HG02642 (cell line): ENCODE data around the gene MED31.
A peak's percentile ranks its signal among the peaks of the same experiment; 100 is the strongest.
"Not testable (repeated sequence)": the region's sequence is repeated elsewhere in the genome, so short reads cannot be mapped to it uniquely, and the experiment has no call there.

Experiments
- ATAC-seq: cut with Tn5 transposase; IDR thresholded peaks from one replicate; pipeline ENCODE4 v1.9.1; 2021; ENCODE audit warnings: mild to moderate bottlenecking; ENCODE audit not compliant: unreplicated experiment, poor library complexity

Gene MED31

GRCh38 chr17:6651354-6651918, at the start of gene MED31, which contains the start of gene C17orf100:
Gene MED31 (minus strand): TSS chr17:6651605. CDS start chr17:6651528, 77 bp downstream.
Gene C17orf100 (plus strand): TSS chr17:6651762. CDS start chr17:6651914, 152 bp downstream.
- peak; percentile 95 for ATAC-seq

- no peak for ATAC-seq
These were observed 49.5 kb upstream of the MED31 start for GRCh38 chr17:6700948-6701307.

- no peak for ATAC-seq
These were observed 48.9 kb upstream of the MED31 start for GRCh38 chr17:6699997-6700947.

- no peak for ATAC-seq
These were observed 46.6 kb upstream of the MED31 start for GRCh38 chr17:6698004-6698403.

DNA sequence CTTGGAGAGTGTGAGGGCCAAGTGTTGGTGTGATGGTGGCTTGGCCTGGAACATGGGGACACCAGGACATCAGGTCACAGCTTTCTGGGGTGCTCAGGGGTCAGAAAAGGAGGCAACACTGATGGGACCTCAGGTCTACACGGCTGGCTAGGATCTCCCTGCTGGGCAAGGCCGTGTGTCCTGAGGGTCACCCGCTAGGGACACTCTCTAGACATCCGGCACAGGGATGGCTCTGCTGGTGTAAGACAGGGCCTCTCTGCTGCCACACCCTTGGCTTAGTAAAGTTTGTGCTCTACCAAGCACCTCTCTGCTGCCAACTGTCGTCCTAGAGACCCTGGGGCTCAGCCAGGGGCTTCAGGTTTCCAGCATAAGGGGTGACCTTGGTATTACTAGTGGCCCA, 45.5 kb upstream of the MED31 start:
- no peak for ATAC-seq

- ATAC-seq: no peak
These were observed 44.2 kb upstream of the MED31 start for GRCh38 chr17:6695565-6695964.

GRCh38 chr17:6695051-6695450, 43.6 kb upstream of the MED31 start:
- no peak for ATAC-seq

- ATAC-seq: not testable (repeated sequence)
These were observed 40.6 kb upstream of the MED31 start for GRCh38 chr17:6691958-6692357.

DNA sequence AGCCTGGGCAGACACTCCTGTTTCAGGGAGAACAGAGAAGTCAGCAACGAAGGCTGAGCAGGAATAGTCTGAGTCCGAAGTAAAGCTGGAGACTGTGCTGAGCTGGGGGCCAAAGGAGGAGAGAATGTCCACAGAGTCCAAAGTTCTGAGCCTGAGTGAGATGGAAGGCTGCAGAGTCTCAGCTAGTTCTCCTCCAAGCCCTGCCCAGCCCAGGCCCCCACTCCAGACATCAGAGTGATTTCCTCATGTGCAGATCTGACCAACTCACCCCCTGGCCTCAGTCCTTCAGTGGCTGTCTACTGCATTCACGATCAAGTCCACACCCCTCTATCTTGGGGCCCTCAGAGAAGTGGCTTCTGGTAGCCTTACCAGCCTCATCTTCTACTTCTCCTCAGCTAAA, 40.1 kb upstream of the MED31 start:
- ATAC-seq: no peak

- no peak for ATAC-seq
These were observed 39.2 kb upstream of the MED31 start for GRCh38 chr17:6690641-6691040.

DNA sequence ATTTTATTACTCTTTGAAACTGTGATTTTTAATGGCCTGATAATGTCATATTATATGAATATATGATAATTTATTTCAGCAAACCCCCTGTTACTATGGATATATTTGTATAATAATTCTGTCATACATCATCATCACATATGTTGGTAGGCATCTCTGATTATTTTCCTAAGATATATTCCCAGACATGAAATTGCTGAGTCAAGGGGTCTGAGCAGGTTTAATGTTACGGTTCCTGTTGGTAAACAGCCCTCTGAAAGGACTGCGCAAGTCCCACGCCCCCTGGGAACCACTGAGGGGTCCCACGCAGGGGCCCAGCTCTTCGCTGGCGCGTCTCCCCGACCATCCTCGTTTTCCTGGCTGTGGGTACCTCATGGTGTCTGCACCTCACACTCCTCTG, 37.5 kb upstream of the MED31 start:
- ATAC-seq: no peak

DNA sequence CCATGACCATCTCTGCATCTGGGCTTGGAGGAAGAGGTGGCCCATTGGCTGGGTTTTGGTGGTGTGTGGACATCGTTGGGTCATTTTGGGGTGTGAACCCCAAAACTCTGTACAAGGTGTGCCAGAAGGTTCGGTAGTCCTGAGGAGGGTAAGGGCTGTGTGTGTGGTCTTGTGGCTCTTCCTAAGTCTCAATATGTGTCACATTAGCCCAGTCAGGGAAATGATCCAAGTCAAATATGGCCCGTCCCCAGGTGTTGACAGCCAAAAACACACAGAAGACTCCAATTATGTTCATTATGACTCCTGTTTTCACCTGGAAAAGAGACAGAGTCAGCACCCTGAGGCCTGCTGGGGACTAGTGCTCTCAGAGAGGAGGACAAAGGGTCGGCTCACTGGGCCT, 34.6 kb upstream of the MED31 start:
- no peak for ATAC-seq

GRCh38 chr17:6684881-6685767, 33.7 kb upstream of the MED31 start:
- no peak for ATAC-seq

- ATAC-seq: no peak
These were observed 33.0 kb upstream of the MED31 start for GRCh38 chr17:6684460-6684783.

DNA sequence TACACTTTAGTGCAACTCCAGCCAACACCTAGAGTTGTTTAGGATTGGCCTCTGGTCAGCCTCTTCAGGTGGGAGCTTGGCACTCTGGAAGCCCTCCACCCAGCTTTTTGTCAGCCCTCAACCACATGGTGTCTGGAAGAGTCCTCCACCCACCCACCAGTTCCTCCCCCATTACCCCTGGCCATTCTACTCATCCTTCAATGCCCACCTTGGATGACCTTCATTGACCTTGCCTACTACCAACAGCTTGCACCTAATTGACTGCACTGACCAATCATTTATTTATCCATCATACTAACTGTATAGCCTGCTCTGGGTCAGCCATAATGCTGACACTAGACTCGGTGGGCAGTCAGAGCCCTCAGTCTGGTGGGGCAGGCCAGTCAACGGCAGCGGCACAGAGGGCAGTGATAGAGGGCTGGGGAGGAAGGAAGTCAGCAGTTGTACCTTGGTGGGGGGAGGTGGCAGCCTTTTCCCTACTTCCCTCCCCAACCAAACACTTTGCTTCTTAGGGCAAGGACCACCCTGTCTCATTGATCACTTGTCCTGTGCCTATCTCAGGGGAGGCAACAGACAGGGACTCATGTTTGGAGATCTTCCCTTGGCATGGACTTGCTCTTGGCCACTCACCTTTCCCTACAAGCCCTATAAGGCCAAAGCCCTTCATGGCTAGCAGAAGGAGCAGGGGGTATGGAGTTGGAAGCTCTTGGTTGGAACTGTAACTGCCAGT, 32.5 kb upstream of the MED31 start:
- ATAC-seq: no peak

DNA sequence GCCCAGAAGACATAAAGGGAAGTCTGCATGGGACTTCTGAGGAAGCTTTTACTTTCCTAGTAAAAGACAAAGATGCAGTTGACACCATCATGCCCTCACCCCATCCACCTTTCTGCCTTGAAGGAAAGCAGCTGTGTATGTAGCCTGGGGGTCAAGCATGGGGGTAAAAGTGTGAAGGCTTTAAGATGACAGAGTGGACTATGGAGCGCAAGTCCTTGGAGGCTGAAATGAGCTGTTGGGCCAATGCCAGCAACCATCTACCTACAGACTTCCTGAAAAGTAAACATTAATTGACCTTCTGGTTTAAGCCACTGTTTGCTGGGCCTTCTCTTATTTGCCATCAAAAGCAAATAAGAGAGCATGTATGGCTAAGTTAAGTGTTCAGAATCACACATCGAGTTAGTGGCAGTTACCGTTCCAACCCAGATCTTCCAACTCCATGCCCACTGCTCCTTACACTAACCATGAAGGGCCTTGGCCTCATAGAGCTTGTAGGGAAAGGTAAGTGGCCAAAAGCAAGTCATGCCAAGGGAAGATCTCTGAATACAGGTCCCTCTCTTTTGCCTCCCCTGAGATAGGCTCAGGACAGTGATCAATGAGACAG, 31.8 kb upstream of the MED31 start:
- no peak for ATAC-seq

DNA sequence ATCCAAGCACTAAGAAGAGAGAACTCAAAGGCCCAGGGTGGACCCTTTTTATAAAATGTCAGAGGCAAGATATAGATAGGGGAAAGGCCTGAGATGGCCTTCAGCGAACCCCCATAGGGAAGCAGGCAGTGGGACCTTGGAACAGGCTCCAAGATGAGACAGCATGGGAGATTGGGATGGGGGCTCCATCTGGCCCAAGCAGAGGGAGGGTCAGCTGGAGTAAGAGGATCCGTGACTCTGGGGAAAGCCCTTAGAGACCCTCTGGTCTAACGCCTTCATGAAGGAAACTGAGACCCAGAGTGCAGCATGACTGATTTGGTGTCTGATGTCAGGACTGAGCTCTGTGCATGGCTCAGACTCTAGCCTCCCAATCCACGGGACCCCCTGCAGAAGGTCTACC, 30.9 kb upstream of the MED31 start:
- no peak for ATAC-seq

DNA sequence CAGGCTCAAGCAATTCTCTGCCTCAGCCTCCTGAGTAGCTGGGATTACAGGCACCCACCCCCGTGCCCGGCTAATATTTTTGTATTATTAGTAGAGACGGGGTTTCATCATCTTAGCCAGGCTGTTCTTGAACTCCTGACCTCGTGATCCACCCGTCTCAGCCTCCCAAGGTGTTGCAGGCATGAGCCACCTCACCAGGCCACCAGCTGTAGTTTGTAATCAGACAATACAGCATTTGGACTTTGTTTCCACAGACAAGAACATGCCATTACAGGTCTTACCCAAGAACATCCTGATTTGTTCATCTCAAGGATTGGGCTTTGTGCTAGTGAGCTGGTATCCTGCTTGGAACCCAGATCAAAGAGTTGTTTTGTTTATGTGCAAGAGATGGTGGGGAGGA, 30.3 kb upstream of the MED31 start:
- ATAC-seq: no peak

DNA sequence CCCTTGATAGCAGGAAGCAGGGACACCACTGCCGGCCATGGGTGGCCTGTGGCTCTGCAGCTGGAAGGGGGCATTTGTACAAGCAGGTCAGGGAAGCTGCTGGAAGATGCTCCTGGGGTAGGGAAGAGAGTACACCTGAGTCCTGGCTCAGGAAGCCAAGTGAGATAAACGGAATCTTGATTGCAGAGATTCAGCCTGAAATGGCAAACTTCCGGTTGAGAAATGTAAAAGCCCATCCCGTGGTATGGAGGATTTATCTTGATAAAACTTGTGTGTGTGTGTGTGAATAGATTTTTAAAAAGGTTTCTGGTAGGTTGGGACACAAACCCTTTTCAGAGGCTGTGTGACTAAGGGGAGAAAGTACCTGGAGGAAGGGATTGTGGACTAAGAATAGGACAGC, 29.8 kb upstream of the MED31 start:
- ATAC-seq: no peak

- ATAC-seq: no peak
These were observed 27.8 kb upstream of the MED31 start for GRCh38 chr17:6679241-6679640.
